Stimulated activated CD8-positive, alpha-beta memory T cell treated with anti-CD3 and anti-CD28 coated beads, Interleukin-15, amount 100 ng/mL, for 4 hours (primary cell): Measurements from ENCODE around the gene PALD1.

Experiments used
- DNase-seq, 2 donors: peaks; one replicate each; pipeline ENCODE4 v3.0.0-alpha.2; 2020; ENCODE audit warnings: low read depth in 2 of 2

PALD1 gene

GRCh38 chr10:70504521-70505358 is 26.2 kb downstream of the PALD1 start:
- no peak for DNase-seq

DNA sequence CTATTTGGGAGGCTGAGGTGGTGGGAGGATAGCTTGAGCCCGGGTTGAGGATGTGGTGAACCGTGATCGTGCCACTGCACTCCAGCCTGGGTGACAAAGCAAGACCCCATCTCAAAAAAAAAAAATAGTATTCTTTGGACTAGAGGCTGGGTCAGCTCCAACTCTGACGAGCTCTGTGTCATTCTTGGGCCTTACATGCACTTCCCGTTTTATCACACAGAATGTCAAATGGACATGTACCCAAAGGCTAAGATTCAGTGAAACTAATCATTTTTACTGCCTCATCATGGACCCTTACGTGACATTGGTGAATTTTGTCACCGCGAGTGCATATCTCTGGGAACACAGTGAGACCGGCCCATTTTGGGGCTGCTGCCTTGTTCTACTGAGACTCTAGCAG is 27.3 kb downstream of the PALD1 start:
- DNase-seq, result no peak

- no peak for DNase-seq
These were observed 29.4 kb downstream of the PALD1 start for GRCh38 chr10:70507966-70508365.

GRCh38 chr10:70508912-70509756 is 30.6 kb downstream of the PALD1 start:
- no peak for DNase-seq

DNA sequence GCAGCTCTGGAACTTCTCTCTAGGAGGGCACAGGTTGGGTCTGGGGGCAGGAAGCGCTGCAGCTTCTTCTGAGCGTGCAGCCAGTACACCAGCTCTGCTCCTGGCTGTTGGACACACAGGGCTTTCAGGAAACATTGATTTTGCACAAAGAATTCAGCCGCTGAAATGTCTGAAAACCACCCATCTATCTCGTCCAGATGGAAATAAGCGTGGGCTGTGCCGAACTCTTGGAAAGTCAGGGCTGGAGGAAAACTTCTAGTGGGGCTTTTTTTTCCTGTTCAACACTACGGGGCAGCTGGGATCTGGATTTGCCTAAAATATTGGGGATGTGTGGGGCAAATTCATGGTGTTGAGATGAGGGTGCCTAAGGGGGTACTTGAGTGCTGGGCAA is 31.2 kb downstream of the PALD1 start:
- DNase-seq, result no peak

- DNase-seq, result no peak
These were observed 31.9 kb downstream of the PALD1 start for GRCh38 chr10:70510453-70510852.

DNA sequence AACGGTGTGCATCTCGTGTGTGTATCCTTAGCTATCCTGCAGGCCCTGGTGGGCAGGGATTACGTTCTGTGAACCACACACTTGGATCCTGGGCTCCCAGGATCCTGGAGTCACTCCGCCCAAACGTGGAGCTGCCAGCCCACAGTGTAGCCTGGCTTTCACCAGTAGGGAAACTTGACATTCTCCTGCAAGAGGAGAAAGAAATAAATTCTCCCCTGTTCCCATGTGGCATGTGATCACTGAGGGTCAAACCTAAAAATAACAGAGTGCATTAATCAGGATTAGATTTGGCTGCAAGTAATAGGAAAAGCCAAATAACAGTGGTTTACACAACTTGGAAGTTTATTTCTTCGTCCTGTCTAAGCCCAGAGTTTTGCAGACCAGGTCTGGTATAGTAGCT is 32.3 kb downstream of the PALD1 start:
- no peak for DNase-seq

GRCh38 chr10:70512149-70512639 is 33.6 kb downstream of the PALD1 start:
- no peak for DNase-seq

GRCh38 chr10:70513848-70514309 is 35.3 kb downstream of the PALD1 start:
- DNase-seq, result no peak

- no peak for DNase-seq
These were observed 36.0 kb downstream of the PALD1 start for GRCh38 chr10:70514591-70514990.

DNA sequence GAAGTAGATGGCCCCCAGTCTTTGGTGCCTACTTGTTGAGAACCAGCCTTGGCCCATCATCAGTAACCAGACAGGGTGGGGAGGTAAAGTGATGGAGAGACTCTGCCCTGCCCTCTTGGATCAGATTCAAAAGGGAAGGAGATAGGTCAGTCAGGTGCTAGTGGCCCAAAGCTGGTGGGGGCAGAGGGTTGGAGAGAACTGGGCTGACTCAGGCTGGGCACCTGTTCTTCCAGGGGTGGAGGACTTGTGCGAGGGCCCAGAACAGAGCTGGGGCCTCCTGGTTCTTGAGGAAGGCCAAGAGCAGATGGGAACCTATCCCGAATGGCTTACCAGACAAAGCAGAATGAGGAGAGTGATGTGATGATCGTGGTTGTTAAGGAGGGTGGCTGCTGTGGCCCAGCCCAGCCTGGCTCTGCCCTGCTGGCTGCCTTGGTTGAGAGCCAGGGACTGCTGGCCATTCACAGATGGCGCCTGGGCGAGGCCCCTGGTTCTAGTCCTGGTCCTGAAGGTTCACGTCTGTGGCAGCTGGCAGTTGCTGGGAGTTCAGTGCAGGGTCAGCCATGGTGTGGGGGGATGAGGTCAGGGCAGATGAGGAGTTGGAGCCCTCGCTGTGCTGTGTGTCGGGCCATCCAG is 36.6 kb downstream of the PALD1 start:
- no peak for DNase-seq

DNA sequence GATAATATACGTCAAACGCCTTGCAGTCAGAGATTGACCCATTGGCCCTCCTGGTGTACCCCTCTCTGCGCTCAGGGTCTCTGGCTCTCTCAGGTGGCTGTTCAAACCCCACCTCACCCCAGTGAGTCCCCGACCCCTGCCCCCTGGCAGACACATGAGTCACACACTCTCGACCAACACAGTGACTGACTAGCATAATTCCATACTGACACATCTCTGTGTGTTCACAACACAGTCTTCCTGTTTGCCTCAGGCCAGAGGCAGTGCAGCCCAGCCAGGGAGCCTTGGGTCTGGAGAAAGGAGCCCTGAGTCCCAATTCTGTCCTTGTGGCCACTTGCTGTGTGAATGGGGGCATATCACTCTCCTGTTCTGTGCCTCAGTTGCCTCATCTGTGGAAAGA is 40.1 kb downstream of the PALD1 start:
- DNase-seq, result no peak

GRCh38 chr10:70523057-70523456 is 44.5 kb downstream of the PALD1 start:
- DNase-seq, result no peak

GRCh38 chr10:70523549-70523948 is 45.0 kb downstream of the PALD1 start:
- DNase-seq, result no peak

- DNase-seq, result no peak
These were observed 49.7 kb downstream of the PALD1 start for GRCh38 chr10:70528314-70528713.

- DNase-seq, result no peak
These were observed 50.3 kb downstream of the PALD1 start for GRCh38 chr10:70528741-70529362.

DNA sequence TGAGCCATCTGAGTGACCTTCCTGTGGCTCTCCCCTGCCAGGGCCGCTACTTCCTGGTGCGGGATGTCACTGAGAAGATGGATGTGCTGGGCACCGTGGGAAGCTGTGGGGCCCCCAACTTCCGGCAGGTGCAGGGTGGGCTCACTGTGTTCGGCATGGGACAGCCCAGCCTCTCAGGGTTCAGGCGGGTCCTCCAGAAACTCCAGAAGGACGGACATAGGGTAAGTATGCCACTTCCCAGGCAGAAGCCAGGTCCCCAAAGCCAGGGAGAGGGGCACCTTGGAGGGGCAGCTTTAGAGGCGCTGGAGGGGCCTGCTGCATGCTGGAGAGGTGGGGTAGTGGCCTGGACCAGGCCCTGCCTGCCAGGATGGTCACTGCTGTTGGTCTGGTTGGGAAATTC is 51.3 kb downstream of the PALD1 start:
- DNase-seq, result no peak

GRCh38 chr10:70530315-70530714 is 51.7 kb downstream of the PALD1 start:
- no peak for DNase-seq

DNA sequence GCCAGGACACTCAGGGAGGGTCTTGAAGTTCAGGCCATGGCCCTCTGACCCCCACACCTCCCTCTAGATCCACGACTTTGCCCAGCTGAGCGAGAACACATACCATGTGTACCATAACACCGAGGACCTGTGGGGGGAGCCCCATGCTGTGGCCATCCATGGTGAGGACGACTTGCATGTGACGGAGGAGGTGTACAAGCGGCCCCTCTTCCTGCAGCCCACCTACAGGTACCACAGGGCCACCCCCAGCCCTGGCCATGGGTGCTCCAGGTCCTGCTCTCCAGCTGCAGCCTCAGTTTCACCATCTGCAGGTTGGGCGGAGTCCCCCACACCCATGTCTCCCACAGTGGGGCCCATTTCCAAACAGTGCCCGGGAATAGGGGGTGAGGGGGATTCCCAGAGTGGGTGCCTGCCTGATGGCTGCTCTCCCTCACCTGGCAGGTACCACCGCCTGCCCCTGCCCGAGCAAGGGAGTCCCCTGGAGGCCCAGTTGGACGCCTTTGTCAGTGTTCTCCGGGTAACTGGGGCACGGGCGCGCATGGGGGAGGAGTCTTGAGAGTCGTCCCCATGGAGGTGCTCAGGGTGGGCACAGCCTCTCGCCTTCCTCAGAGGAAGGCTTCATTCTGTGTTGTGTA is 54.1 kb downstream of the PALD1 start:
- no peak for DNase-seq

- DNase-seq, result no peak
These were observed 54.6 kb downstream of the PALD1 start for GRCh38 chr10:70533189-70533558.

GRCh38 chr10:70534281-70534680 is 55.7 kb downstream of the PALD1 start:
- no peak for DNase-seq
